Liver (tissue), 3 donors: ENCODE data around the gene NKD2.

Source experiments
- GABPA ChIP-seq, 2 donors: IDR thresholded peaks in 1 of 2; conservative IDR thresholded peaks in 1 of 2; 2 replicates each; pipeline ENCODE4 v1.6.1; 2016; ENCODE audit warnings: antibody characterized with exemption in 2 of 2, mild to moderate bottlenecking in 1 of 2, moderate library complexity in 1 of 2
- RAD21 ChIP-seq, 2 donors: IDR thresholded peaks; 2 replicates each; pipeline ENCODE4 v1.6.1; 2016; ENCODE audit warnings: antibody characterized with exemption in 2 of 2, mild to moderate bottlenecking in 2 of 2
- REST ChIP-seq: IDR thresholded peaks from 2 replicates; pipeline ENCODE4 v1.6.1; 2016; ENCODE audit warnings: antibody characterized with exemption, mild to moderate bottlenecking
- RXRA ChIP-seq, 2 donors: IDR thresholded peaks; 2 replicates each; pipeline ENCODE4 v1.6.1; 2017 to 2018; ENCODE audit warnings: antibody characterized with exemption in 2 of 2, mild to moderate bottlenecking in 1 of 2
- SP1 ChIP-seq: IDR thresholded peaks from 2 replicates; pipeline ENCODE4 v1.6.1; 2018; ENCODE audit warnings: antibody characterized with exemption, mild to moderate bottlenecking
- TAF1 ChIP-seq: conservative IDR thresholded peaks from 2 replicates; pipeline ENCODE4 v1.6.1; 2016; ENCODE audit warnings: antibody characterized with exemption, mild to moderate bottlenecking
- YY1 ChIP-seq: IDR thresholded peaks from 2 replicates; pipeline ENCODE4 v1.6.1; 2016; ENCODE audit warnings: antibody characterized with exemption, mild to moderate bottlenecking
- TF ChIP-seq, protein P1 (sequence below): fragments of 150-350 bp; IDR thresholded peaks from 2 replicates; pipeline ENCODE4 v1.5.1; 2017; ENCODE audit warnings: improper control_type of control experiment, low read depth, low read length; ENCODE audit not compliant: missing input control
- TF ChIP-seq, protein P2 (sequence below): IDR thresholded peaks from 2 replicates; pipeline ENCODE4 v1.6.1; 2016; ENCODE audit warnings: antibody characterized with exemption
- donor health status: healthy.
- donor health status: healthy.

DNA sequence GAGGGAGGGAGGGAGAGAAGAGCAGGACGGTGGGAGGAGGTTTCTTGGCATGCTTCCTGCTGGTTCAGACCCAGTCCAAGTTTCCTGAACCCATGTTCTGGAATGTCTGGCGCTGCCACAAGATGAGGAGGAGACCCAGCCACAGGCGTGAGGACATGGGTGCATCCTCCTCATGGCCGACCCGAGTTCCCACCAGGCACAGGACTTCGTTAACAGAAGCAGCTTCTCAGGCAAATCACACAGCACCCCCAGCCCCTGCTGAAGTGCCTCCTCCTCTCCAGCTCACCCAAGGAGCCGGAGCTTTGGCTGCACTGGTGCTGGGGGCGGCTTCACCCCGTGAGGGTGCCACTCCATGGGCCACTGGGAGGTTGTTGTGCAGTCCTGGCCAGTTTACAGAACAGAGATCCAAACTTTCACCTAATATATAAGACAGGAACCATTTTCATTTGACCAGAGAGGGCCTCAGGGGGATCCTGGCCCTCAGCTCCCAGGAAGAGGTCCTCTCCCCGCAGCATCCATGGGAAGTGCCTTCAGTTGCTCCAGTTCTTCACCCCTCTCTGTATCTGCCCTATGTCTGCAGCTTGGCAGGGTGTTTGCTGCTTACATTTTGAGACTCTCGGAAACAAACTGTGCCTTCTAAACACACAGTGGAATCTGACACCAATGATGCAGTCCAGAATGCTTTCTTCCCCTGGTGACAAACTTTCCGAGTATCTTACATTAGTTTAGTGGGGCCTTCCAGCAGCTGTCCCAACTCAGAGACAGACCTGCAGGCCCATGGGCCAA, 10.2 kb upstream of the NKD2 start:
- TF ChIP-seq, protein P1, sequence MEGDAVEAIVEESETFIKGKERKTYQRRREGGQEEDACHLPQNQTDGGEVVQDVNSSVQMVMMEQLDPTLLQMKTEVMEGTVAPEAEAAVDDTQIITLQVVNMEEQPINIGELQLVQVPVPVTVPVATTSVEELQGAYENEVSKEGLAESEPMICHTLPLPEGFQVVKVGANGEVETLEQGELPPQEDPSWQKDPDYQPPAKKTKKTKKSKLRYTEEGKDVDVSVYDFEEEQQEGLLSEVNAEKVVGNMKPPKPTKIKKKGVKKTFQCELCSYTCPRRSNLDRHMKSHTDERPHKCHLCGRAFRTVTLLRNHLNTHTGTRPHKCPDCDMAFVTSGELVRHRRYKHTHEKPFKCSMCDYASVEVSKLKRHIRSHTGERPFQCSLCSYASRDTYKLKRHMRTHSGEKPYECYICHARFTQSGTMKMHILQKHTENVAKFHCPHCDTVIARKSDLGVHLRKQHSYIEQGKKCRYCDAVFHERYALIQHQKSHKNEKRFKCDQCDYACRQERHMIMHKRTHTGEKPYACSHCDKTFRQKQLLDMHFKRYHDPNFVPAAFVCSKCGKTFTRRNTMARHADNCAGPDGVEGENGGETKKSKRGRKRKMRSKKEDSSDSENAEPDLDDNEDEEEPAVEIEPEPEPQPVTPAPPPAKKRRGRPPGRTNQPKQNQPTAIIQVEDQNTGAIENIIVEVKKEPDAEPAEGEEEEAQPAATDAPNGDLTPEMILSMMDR, result no peak
- TF ChIP-seq YY1, result no peak
- no peak for TF ChIP-seq TAF1
- TF ChIP-seq RAD21 (IDR thresholded peaks at IDR 0.05), result no peak
- TF ChIP-seq RXRA (IDR thresholded peaks at IDR 0.05), result no peak
- no peak for TF ChIP-seq REST
- TF ChIP-seq SP1, result peak; percentile 10
- no peak for TF ChIP-seq GABPA (IDR thresholded peaks at IDR 0.05 in 1 of 2, conservative IDR thresholded peaks at IDR 0.05 in 1 of 2)
- TF ChIP-seq, protein P2, sequence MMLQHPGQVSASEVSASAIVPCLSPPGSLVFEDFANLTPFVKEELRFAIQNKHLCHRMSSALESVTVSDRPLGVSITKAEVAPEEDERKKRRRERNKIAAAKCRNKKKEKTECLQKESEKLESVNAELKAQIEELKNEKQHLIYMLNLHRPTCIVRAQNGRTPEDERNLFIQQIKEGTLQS, result no peak
